ENCODE measurements around the gene BTF3L4. TPM values are rescaled to one million over a fixed set of nuclear protein-coding genes. Genes with fewer than 3 reads are reported as not detected.
"Not testable (repeated sequence)": the region's sequence is repeated elsewhere in the genome, so short reads cannot be mapped to it uniquely, and the experiment has no call there.

Gene BTF3L4
- total and polyA plus RNA-seq, 12 donors: 24.9 to 37.1 (median 30.2) TPM

- DNase-seq: no peak
- WGBS, 2 donors: 96 to 100% methylated on average over 1 of the region's 1 CpG
- Histone ChIP-seq H3K36me3 (peaks cover 0 to 69% (median 16%) of the 10 kb centered on the region in 9 donors), H3K9me3 (no peaks in the 10 kb centered on the region), H3K27ac (no peak overlapping the region), H3K4me1 (peaks cover 0 to 10% (median 1%) of the 10 kb centered on the region in 9 donors), H3K4me3 (no peak overlapping the region), H3K27me3 (no peaks in the 10 kb centered on the region)
- no peak for TF ChIP-seq CTCF (IDR thresholded peaks at IDR 0.05)
- no peak for ATAC-seq
- intact Hi-C loops (cut with DNase I): no loop called here
Measured at GRCh38 chr1:52037909-52038308, 18.2 kb upstream of the BTF3L4 start.

GRCh38 chr1:52041551-52042185, 14.4 kb upstream of the BTF3L4 start:
- Histone ChIP-seq H3K27ac (no peak overlapping the region), H3K4me1 (no peaks in the 10 kb centered on the region), H3K4me3 (no peak overlapping the region), H3K36me3 (peaks cover 0 to 62% (median 16%) of the 10 kb centered on the region in 9 donors), H3K9me3 (no peaks in the 10 kb centered on the region), H3K27me3 (no peaks in the 10 kb centered on the region)
- ATAC-seq: no peak
- no peak for TF ChIP-seq CTCF (IDR thresholded peaks at IDR 0.05)
- WGBS, 2 donors: 95% methylated on average over 4 of the region's 4 CpGs
- no peak for DNase-seq
- intact Hi-C loops (cut with DNase I): no loop called here

GRCh38 chr1:52045236-52045635, 10.9 kb upstream of the BTF3L4 start:
- intact Hi-C loops (cut with DNase I): no loop called here
- no peak for ATAC-seq
- WGBS, 2 donors: 91 to 92% methylated on average over 2 of the region's 2 CpGs
- no peaks in the 10 kb centered on the region for H3K4me1 ChIP-seq
- no peak overlapping the region for H3K4me3 ChIP-seq
- H3K9me3 ChIP-seq: no peaks in the 10 kb centered on the region
- no peak for DNase-seq
- no peak overlapping the region for H3K27ac ChIP-seq
- TF ChIP-seq CTCF (IDR thresholded peaks at IDR 0.05): no peak
- H3K36me3 ChIP-seq: peaks cover 0 to 31% (median 5%) of the 10 kb centered on the region in 9 donors
- no peaks in the 10 kb centered on the region for H3K27me3 ChIP-seq

- H3K27me3 ChIP-seq; H3K4me3 ChIP-seq; H3K4me1 ChIP-seq; DNase-seq; ATAC-seq; intact Hi-C loops (cut with DNase I); H3K27ac ChIP-seq; H3K9me3 ChIP-seq: not testable (repeated sequence)
- peaks cover 0 to 31% (median 5%) of the 10 kb centered on the region in 9 donors for H3K36me3 ChIP-seq
- WGBS, 2 donors: 96 to 98% methylated on average over 4 of the region's 4 CpGs
Measured at GRCh38 chr1:52045666-52046195, 10.4 kb upstream of the BTF3L4 start.

GRCh38 chr1:52049337-52049736, 6.8 kb upstream of the BTF3L4 start:
- intact Hi-C loops (cut with DNase I); DNase-seq; H3K4me3 ChIP-seq; H3K27me3 ChIP-seq; ATAC-seq; H3K27ac ChIP-seq; H3K9me3 ChIP-seq: not testable (repeated sequence)
- Histone ChIP-seq H3K4me1 (peaks cover 1 to 12% (median 8%) of the 10 kb centered on the region in 9 donors), H3K36me3 (peaks cover 0 to 43% (median 0%) of the 10 kb centered on the region in 9 donors)
- 98 to 99% methylated on average over 4 of the region's 4 CpGs for WGBS, 2 donors
